HG03342 (cell line): ENCODE data around the gene BAG5.

ENCODE experiments used
- ATAC-seq: cut with Tn5 transposase; IDR thresholded peaks from one replicate; pipeline ENCODE4 v1.9.1; 2021; ENCODE audit warnings: mild to moderate bottlenecking, moderate library complexity; ENCODE audit not compliant: unreplicated experiment

BAG5 gene

GRCh38 chr14:103568952-103569351, 6.5 kb upstream of the BAG5 start:
- no peak for ATAC-seq

- ATAC-seq: no peak
Measured at GRCh38 chr14:103563844-103564505, 1.5 kb upstream of the BAG5 start.

- no peak for ATAC-seq
Measured at GRCh38 chr14:103563226-103563620, 766 bp upstream of the BAG5 start.

- no peak for ATAC-seq
Measured at GRCh38 chr14:103562179-103562428, 353 bp downstream of the BAG5 start.

GRCh38 chr14:103561381-103562178, 877 bp downstream of the BAG5 start:
- peak; percentile 25 for ATAC-seq

- no peak for ATAC-seq
Measured at GRCh38 chr14:103560691-103561090, 1.8 kb downstream of the BAG5 start.

GRCh38 chr14:103559766-103560165, 2.7 kb downstream of the BAG5 start:
- no peak for ATAC-seq

- ATAC-seq: no peak
Measured at GRCh38 chr14:103558071-103558882, 4.2 kb downstream of the BAG5 start.

GRCh38 chr14:103556946-103557758, 5.3 kb downstream of the BAG5 start:
- ATAC-seq: no peak

- no peak for ATAC-seq
Measured at GRCh38 chr14:103555559-103556337, 6.7 kb downstream of the BAG5 start.

- ATAC-seq: no peak
Measured at GRCh38 chr14:103552846-103553210, 9.6 kb downstream of the BAG5 start.

- no peak for ATAC-seq
Measured at GRCh38 chr14:103552011-103552845, 10.2 kb downstream of the BAG5 start.

GRCh38 chr14:103551338-103551762, 11.1 kb downstream of the BAG5 start:
- no peak for ATAC-seq

GRCh38 chr14:103550451-103551337, 11.8 kb downstream of the BAG5 start:
- no peak for ATAC-seq

GRCh38 chr14:103549361-103550311, 12.8 kb downstream of the BAG5 start:
- no peak for ATAC-seq

GRCh38 chr14:103548463-103549351, 13.8 kb downstream of the BAG5 start:
- no peak for ATAC-seq
